ENCODE results near the gene ASB11.
A peak's percentile ranks its signal among the peaks of the same experiment; 100 is the strongest.

Gene ASB11

DNA sequence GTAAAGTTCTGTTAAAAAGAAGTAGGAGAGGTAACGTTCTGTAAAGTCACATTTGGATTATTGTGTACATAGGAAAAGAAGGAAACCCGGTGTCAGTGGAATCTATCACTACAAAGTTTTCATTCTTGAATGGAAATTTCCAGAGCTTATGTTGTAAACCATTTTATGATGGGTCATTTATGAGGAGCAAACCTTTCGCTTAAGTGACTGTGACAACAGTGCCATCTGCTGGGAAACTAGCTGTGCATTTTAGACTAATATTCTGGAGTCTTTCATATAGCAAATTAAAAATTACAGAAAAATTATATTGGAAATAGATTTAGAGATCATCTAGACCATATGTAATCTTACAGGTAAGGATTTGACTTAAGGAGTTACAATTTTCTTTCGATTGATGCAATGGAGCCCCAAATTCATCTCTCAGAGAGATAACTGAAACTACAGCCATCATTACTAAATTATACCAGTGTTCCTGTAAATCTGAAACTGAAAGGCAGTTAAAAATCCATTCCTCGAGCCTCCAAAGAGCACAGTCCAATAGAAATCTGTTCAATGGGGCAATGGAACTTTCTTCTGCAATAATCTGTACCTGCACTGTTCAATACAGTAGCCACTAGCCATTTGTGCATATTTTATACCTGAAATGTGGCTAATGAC, 72.4 kb downstream of the ASB11 start:
- no peak overlapping the region for H3K4me3 ChIP-seq (ENCODE audit: control insufficient read depth, low read depth, low read length)
- TF ChIP-seq, protein P1, sequence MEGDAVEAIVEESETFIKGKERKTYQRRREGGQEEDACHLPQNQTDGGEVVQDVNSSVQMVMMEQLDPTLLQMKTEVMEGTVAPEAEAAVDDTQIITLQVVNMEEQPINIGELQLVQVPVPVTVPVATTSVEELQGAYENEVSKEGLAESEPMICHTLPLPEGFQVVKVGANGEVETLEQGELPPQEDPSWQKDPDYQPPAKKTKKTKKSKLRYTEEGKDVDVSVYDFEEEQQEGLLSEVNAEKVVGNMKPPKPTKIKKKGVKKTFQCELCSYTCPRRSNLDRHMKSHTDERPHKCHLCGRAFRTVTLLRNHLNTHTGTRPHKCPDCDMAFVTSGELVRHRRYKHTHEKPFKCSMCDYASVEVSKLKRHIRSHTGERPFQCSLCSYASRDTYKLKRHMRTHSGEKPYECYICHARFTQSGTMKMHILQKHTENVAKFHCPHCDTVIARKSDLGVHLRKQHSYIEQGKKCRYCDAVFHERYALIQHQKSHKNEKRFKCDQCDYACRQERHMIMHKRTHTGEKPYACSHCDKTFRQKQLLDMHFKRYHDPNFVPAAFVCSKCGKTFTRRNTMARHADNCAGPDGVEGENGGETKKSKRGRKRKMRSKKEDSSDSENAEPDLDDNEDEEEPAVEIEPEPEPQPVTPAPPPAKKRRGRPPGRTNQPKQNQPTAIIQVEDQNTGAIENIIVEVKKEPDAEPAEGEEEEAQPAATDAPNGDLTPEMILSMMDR (IDR thresholded peaks at IDR 0.05; ENCODE audit: control insufficient read depth, insufficient read depth, low read depth, low read length, missing control alignments) = peak; percentile 57
- DNase-seq (ENCODE audit: low read depth) = peak; percentile 31

DNA sequence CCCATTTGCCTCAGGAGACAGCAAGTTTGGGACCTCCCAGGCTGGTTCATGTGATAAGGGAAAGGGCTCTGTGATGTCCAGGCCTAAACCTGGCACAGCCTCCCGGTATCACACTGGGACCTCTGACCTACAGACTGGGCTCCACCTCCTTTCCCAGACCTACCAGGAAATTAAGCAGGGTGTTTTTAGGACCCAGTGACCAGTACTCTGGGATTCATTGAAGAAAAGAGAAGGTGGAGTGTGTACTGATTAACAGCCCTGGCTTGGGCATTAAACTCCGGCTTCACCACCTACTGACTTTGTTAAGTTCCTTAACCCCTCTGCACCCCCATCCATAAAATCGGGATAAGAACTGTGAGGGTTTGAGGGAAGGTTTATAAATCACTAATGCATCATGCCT, 74.1 kb downstream of the ASB11 start:
- no peak overlapping the region for H3K4me3 ChIP-seq (ENCODE audit: control insufficient read depth, low read depth, low read length)
- no peak for DNase-seq (ENCODE audit: low read depth)
- TF ChIP-seq, protein P1 (IDR thresholded peaks at IDR 0.05; ENCODE audit: control insufficient read depth, insufficient read depth, low read depth, low read length, missing control alignments) = no peak

DNA sequence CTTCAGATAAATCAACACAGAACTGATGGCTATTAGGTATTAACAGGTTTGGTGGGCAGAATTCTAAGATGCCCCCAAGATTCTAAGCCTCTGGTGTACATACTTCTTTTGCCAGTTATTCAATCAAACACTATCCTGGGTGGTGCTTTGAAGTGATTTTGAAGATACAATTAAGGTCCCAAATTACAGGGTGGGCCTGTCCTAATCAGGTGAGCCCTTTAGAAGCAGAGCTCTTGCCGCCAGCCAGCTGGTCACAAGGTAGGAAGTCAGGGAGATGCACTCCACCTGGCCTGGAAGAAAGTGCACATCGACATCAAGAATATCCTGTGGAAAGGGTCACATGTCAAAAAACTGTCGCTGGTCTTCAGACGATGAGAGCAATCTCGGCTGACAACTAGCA, 75.0 kb downstream of the ASB11 start:
- DNase-seq (ENCODE audit: low read depth) = no peak
- TF ChIP-seq, protein P1 (IDR thresholded peaks at IDR 0.05; ENCODE audit: control insufficient read depth, insufficient read depth, low read depth, low read length, missing control alignments) = no peak
- H3K4me3 ChIP-seq (ENCODE audit: control insufficient read depth, low read depth, low read length) = no peak overlapping the region

DNA sequence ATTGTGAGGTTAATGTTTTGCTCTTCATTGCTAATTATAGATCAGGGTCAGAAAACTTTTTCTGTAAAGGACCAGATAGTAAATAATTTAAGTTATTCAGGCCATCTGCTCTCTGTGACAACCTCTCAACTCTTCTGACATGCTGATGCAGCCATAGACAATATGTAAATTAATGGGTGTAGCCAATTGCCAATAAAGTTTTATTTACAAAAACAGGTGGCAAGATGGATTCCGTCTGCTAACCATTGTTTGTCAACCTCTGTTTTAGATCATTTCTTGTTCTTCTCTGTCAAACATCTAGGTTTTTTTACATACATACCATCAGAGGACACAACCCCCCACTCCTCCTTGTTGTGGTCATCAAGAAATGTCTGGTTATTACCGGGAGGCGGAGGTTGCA, 79.3 kb downstream of the ASB11 start:
- H3K4me3 ChIP-seq (ENCODE audit: control insufficient read depth, low read depth, low read length) = no peak overlapping the region
- TF ChIP-seq, protein P1 (IDR thresholded peaks at IDR 0.05; ENCODE audit: control insufficient read depth, insufficient read depth, low read depth, low read length, missing control alignments) = no peak
- no peak for DNase-seq (ENCODE audit: low read depth)

DNA sequence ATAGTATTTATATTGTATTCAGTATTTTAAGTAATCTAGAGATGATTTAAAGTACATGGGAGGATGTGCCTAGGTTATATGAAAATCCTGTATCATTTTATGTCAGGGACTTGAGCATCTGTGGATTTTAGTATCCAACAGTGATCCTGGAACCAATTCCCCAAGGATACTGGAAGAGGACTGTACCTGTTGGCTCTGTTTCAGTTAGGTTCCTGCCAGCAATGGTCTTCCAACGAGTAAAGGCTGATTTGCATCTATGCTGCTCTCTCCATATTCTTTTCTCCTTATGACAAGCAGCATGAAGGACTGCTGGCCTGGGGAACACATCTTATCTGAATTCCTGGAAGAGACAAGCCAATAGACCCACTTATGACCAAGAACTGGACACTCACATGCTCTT, 80.4 kb downstream of the ASB11 start:
- TF ChIP-seq, protein P1 (IDR thresholded peaks at IDR 0.05; ENCODE audit: control insufficient read depth, insufficient read depth, low read depth, low read length, missing control alignments) = no peak

DNA sequence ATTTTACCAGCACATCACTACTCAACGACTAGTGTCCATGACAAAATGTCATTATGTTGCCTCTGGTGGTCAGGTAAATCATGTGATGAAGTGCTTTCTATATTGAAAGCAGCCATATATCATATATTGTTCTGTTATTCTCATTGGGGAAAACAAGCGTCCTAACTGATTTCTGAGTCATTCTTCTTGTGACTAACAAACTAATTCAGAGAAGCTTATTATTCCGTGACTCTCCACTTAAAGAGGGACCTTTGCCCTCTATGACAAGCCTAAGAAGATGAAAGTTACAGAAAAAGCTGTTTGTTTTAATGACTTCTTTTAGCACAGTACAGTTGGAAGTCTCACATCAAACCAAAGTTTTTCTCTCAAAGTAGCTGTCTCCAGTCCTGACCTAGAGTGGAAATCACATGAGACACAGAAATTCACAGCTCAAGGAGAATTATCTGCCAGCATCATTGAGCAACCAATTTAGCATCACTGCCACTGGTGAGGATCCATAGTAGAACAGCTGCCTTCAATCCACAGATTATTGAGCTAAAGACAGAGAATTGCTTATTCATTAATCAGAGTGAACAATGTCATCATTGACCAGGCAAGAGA, 81.9 kb downstream of the ASB11 start:
- H3K4me3 ChIP-seq (ENCODE audit: control insufficient read depth, low read depth, low read length) = no peak overlapping the region
- TF ChIP-seq, protein P1 (IDR thresholded peaks at IDR 0.05; ENCODE audit: control insufficient read depth, insufficient read depth, low read depth, low read length, missing control alignments) = no peak
- no peak for DNase-seq (ENCODE audit: low read depth)

More for the DNA sequence above, 80.4 kb downstream of the ASB11 start:
- DNase-seq (ENCODE audit: low read depth) = no peak
- H3K4me3 ChIP-seq (ENCODE audit: control insufficient read depth, low read depth, low read length) = no peak overlapping the region

Data from AG09309 (cell line).